Activated CD4-positive, alpha-beta T cell treated with anti-CD3 and anti-CD28 coated beads for 24 hours (primary cell): ENCODE measurements around the gene NEK7.

ENCODE experiments used
- DNase-seq, 2 donors: peaks; one replicate each; pipeline ENCODE4 v3.0.0-alpha.2; 2020; ENCODE audit warnings: low read depth in 2 of 2

The NEK7 gene

GRCh38 chr1:198143797-198144196, 13.0 kb upstream of the NEK7 start:
- DNase-seq = no peak

GRCh38 chr1:198147216-198147615, 9.6 kb upstream of the NEK7 start:
- no peak for DNase-seq

GRCh38 chr1:198150369-198150768, 6.4 kb upstream of the NEK7 start:
- no peak for DNase-seq

- no peak for DNase-seq
These were observed 5.1 kb upstream of the NEK7 start for GRCh38 chr1:198151688-198152087.

- no peak for DNase-seq
These were observed 3.7 kb upstream of the NEK7 start for GRCh38 chr1:198153103-198153502.

- no peak for DNase-seq
These were observed 3.0 kb upstream of the NEK7 start for GRCh38 chr1:198153804-198154203.

GRCh38 chr1:198155253-198155652, 1.5 kb upstream of the NEK7 start:
- no peak for DNase-seq

- DNase-seq = peak; percentile 65 to 71
These were observed 570 bp upstream of the NEK7 start for GRCh38 chr1:198156111-198156744.

GRCh38 chr1:198157241-198157846, 546 bp downstream of the NEK7 start:
- DNase-seq = peak; percentile 61 to 73

- no peak for DNase-seq
These were observed 1.3 kb downstream of the NEK7 start for GRCh38 chr1:198157847-198158725.

GRCh38 chr1:198158735-198159589, 2.2 kb downstream of the NEK7 start:
- DNase-seq = peak; percentile 74 to 78

GRCh38 chr1:198160222-198160621, 3.4 kb downstream of the NEK7 start:
- DNase-seq = no peak

GRCh38 chr1:198160946-198161614, 4.3 kb downstream of the NEK7 start:
- no peak for DNase-seq

GRCh38 chr1:198161718-198162090, 4.9 kb downstream of the NEK7 start:
- no peak for DNase-seq

GRCh38 chr1:198162091-198162767, 5.4 kb downstream of the NEK7 start:
- DNase-seq = no peak

- DNase-seq = no peak
These were observed 9.3 kb downstream of the NEK7 start for GRCh38 chr1:198165927-198166647.

- DNase-seq = no peak
These were observed 10.1 kb downstream of the NEK7 start for GRCh38 chr1:198166900-198167299.

GRCh38 chr1:198167436-198167934, 10.7 kb downstream of the NEK7 start:
- DNase-seq = no peak

GRCh38 chr1:198168227-198168626, 11.4 kb downstream of the NEK7 start:
- DNase-seq = no peak

GRCh38 chr1:198169672-198170071, 12.9 kb downstream of the NEK7 start:
- no peak for DNase-seq
